NB4 (cell line): Measurements from ENCODE around the gene KCNN2.

Experiments used
- DNase-seq: peaks from one replicate; pipeline ENCODE4 v3.0.0; 2010; ENCODE audit warnings: low read depth
- H3K4me3 ChIP-seq: one replicate; pipeline ENCODE4 v1.5.1; 2011; ENCODE audit warnings: mild to moderate bottlenecking, low read depth, low read length, moderate library complexity
- CTCF ChIP-seq: IDR thresholded peaks from one replicate; pipeline ENCODE4 v1.5.1; 2012; ENCODE audit warnings: low read depth, low read length
- MAX ChIP-seq: IDR thresholded peaks from 2 replicates; pipeline ENCODE4 v1.6.1; 2011; ENCODE audit warnings: low read depth, low read length
- MYC ChIP-seq: IDR thresholded peaks from 2 replicates; pipeline ENCODE4 v1.6.1; 2011; ENCODE audit warnings: low read depth, low read length
- POLR2A ChIP-seq: IDR thresholded peaks from 2 replicates; pipeline ENCODE4 v1.6.1; 2011; ENCODE audit warnings: mild to moderate bottlenecking; ENCODE audit not compliant: insufficient read length; ENCODE audit errors: extremely low read depth

The KCNN2 gene

GRCh38 chr5:114387433-114387832 lies 25.6 kb downstream of the KCNN2 start:
- no peak for TF ChIP-seq MAX
- no peak for TF ChIP-seq POLR2A
- TF ChIP-seq CTCF, result no peak
- TF ChIP-seq MYC, result no peak
- no peak overlapping the region for H3K4me3 ChIP-seq
- no peak for DNase-seq

- DNase-seq, result no peak
- no peak overlapping the region for H3K4me3 ChIP-seq
- TF ChIP-seq CTCF (no peak), POLR2A (no peak), MYC (no peak), MAX (no peak)
Observed at GRCh38 chr5:114390431-114390830, 28.6 kb downstream of the KCNN2 start.

- H3K4me3 ChIP-seq, result no peak overlapping the region
- no peak for TF ChIP-seq MAX
- DNase-seq, result no peak
Observed at GRCh38 chr5:114391321-114391720, 29.5 kb downstream of the KCNN2 start.

- TF ChIP-seq MYC (no peak), CTCF (no peak)
- no peak overlapping the region for H3K4me3 ChIP-seq
- DNase-seq, result no peak
Observed at GRCh38 chr5:114393159-114393558, 31.3 kb downstream of the KCNN2 start.

- no peak for DNase-seq
- no peak for TF ChIP-seq POLR2A
- TF ChIP-seq MYC, result no peak
- no peak for TF ChIP-seq MAX
- TF ChIP-seq CTCF, result no peak
- no peak overlapping the region for H3K4me3 ChIP-seq
Observed at GRCh38 chr5:114402206-114402605, 40.3 kb downstream of the KCNN2 start.

GRCh38 chr5:114407783-114408182 lies 45.9 kb downstream of the KCNN2 start:
- peak; percentile 52; the same call in 1 of the 2 replicates for TF ChIP-seq MAX
- no peak for TF ChIP-seq CTCF
- TF ChIP-seq POLR2A, result no peak
- TF ChIP-seq MYC, result peak; percentile 20; the same call in 1 of the 2 replicates

More at GRCh38 chr5:114407783-114408182, 45.9 kb downstream of the KCNN2 start:
- DNase-seq, result peak; percentile 92
- peak overlapping the region; percentile 69 for H3K4me3 ChIP-seq
